H1 (cell line): ENCODE data around the gene GULP1. TPM values are rescaled to one million over a fixed set of nuclear protein-coding genes. Genes with fewer than 3 reads are reported as not detected.

Experiments
- CTCF ChIA-PET: fragments of 300-600 bp; sonication (Branson Sonifier 250); formaldehyde crosslinking; loops from one replicate; lab custom pipeline; 2021; ENCODE audit not compliant: partially characterized antibody; lab: Charles Lee
- POLR2A ChIA-PET: fragments of 300-600 bp; sonication (Branson Sonifier 250); formaldehyde crosslinking; loops from one replicate; lab custom pipeline; 2021; ENCODE audit warnings: inconsistent platforms; ENCODE audit not compliant: partially characterized antibody; lab: Charles Lee
- DNase-seq, 2 experiments: peaks; one replicate each; pipeline versions ENCODE4 v3.0.0 to v3.0.0-alpha.2; 2010 to 2022; ENCODE audit warnings: low spot score in 2 of 2, low read depth in 1 of 2, mixed read lengths in 1 of 2
- FAIRE-seq: peaks from 2 replicates; lab custom pipeline; 2011; peaks lifted over from hg19 to GRCh38; lab: Jason Lieb, UNC
- H2AFZ ChIP-seq: 2 replicates; pipeline ENCODE4 v1.8.1; 2012; ENCODE audit warnings: low read length, inconsistent platforms
- H2AK5ac ChIP-seq: 2 replicates; pipeline ENCODE4 v1.6.1; 2013; ENCODE audit warnings: low read depth, low read length
- H2BK120ac ChIP-seq: replicated peaks from 2 replicates; pipeline ENCODE3; 2013; ENCODE audit warnings: low read depth, low read length, inconsistent platforms
- H2BK12ac ChIP-seq: 2 replicates; pipeline ENCODE4 v1.6.1; 2013; ENCODE audit warnings: low read depth, low read length
- H2BK15ac ChIP-seq: 2 replicates; pipeline ENCODE4 v1.6.1; 2013; ENCODE audit warnings: low read length
- H2BK20ac ChIP-seq: 2 replicates; pipeline ENCODE4 v1.6.1; 2013; ENCODE audit warnings: low read length
- H2BK5ac ChIP-seq: 2 replicates; pipeline ENCODE4 v1.6.1; 2013; ENCODE audit warnings: low read depth, low read length
- H3K14ac ChIP-seq: 2 replicates; pipeline ENCODE4 v1.6.1; 2013; ENCODE audit warnings: inconsistent platforms; ENCODE audit not compliant: insufficient read length
- H3K18ac ChIP-seq: 2 replicates; pipeline ENCODE4 v1.6.1; 2013; ENCODE audit warnings: low read length; ENCODE audit errors: extremely low read depth
- H3K23ac ChIP-seq: 2 replicates; pipeline ENCODE4 v1.6.1; 2013; ENCODE audit warnings: inconsistent platforms; ENCODE audit not compliant: insufficient read length
- H3K23me2 ChIP-seq: 2 replicates; pipeline ENCODE4 v1.6.1; 2013; ENCODE audit warnings: low read depth, low read length
- H3K27ac ChIP-seq: 2 replicates; pipeline ENCODE4 v1.6.1; 2011; ENCODE audit warnings: low read depth, low read length, inconsistent platforms
- H3K27me3 ChIP-seq, 4 experiments: replicated peaks in 1 of 4; 1 replicate in 1 of 4; 2 replicates in 3 of 4; pipeline versions ENCODE4 v1.6.1 to v1.8.1; 2011 to 2013; ENCODE audit warnings: low read length in 3 of 4, mild to moderate bottlenecking in 3 of 4, inconsistent platforms in 2 of 4, mixed read lengths in 2 of 4, moderate library complexity in 1 of 4; ENCODE audit not compliant: control insufficient read depth in 3 of 4, insufficient read depth in 3 of 4; ENCODE audit errors: extremely low read depth in 1 of 4
- H3K36me3 ChIP-seq, 4 experiments: 2 replicates each; pipeline versions ENCODE4 v1.6.1 to v1.8.1; 2011 to 2013; ENCODE audit warnings: mild to moderate bottlenecking in 4 of 4, low read length in 3 of 4, moderate library complexity in 2 of 4, control low read depth in 1 of 4, inconsistent platforms in 1 of 4; ENCODE audit not compliant: insufficient read depth in 4 of 4, control insufficient read depth in 2 of 4
- H3K4ac ChIP-seq: replicated peaks from 2 replicates; pipeline ENCODE3; 2013; ENCODE audit warnings: low read length, low read depth, mixed read lengths, inconsistent platforms; ENCODE audit not compliant: insufficient read length
- H3K4me1 ChIP-seq, 4 experiments: replicated peaks in 1 of 4; 1 replicate in 1 of 4; 2 replicates in 3 of 4; pipeline versions ENCODE4 v1.6.1 to v1.8.1; 2011 to 2013; ENCODE audit warnings: low read length in 3 of 4, inconsistent platforms in 2 of 4, mixed read lengths in 1 of 4; ENCODE audit not compliant: insufficient read depth in 4 of 4, control insufficient read depth in 3 of 4
- H3K4me2 ChIP-seq, 2 experiments: 2 replicates each; pipeline versions ENCODE4 v1.6.1 to v1.8.1; 2011 to 2013; ENCODE audit warnings: low read depth in 2 of 2, low read length in 2 of 2, control low read depth in 1 of 2, inconsistent platforms in 1 of 2, mild to moderate bottlenecking in 1 of 2; ENCODE audit not compliant: insufficient read depth in 1 of 2
- H3K4me3 ChIP-seq, 4 experiments: fragments of 200-600, 300-600 bp in 1 of 4; sonication (generic), shearing (Covaris generic), sonication (Bioruptor Twin) in 1 of 4; 2 replicates each; pipeline versions ENCODE4 v1.5.1 to v1.8.1; 2011 to 2016; ENCODE audit warnings: low read length in 4 of 4, low read depth in 3 of 4, control low read depth in 2 of 4, inconsistent platforms in 2 of 4, mild to moderate bottlenecking in 2 of 4, mixed read lengths in 1 of 4, moderate library complexity in 1 of 4; ENCODE audit not compliant: insufficient read depth in 2 of 4; ENCODE audit errors: extremely low read depth in 1 of 4
- H3K56ac ChIP-seq: replicated peaks from 2 replicates; pipeline ENCODE3; 2013; ENCODE audit warnings: low read depth, mild to moderate bottlenecking, mixed read lengths, low read length, inconsistent platforms; ENCODE audit not compliant: insufficient read length
- H3K79me1 ChIP-seq: 2 replicates; pipeline ENCODE4 v1.6.1; 2013; ENCODE audit warnings: low read depth, low read length, control low read depth
- H3K79me2 ChIP-seq, 2 experiments: 2 replicates each; pipeline versions ENCODE4 v1.6.1 to v1.8.1; 2012 to 2013; ENCODE audit warnings: low read length in 2 of 2, mild to moderate bottlenecking in 2 of 2, inconsistent platforms in 1 of 2; ENCODE audit not compliant: insufficient read depth in 2 of 2, control insufficient read depth in 1 of 2
- H3K9ac ChIP-seq, 4 experiments: replicated peaks in 1 of 4; 1 replicate in 1 of 4; 2 replicates in 3 of 4; pipeline versions ENCODE4 v1.6.1 to v1.8.1; 2011 to 2013; ENCODE audit warnings: low read depth in 3 of 4, low read length in 3 of 4, control low read depth in 2 of 4, mild to moderate bottlenecking in 2 of 4, moderate library complexity in 2 of 4, inconsistent platforms in 1 of 4; ENCODE audit errors: extremely low read depth in 1 of 4
- H3K9me3 ChIP-seq, 2 experiments: 2 replicates each; pipeline versions ENCODE4 v1.6.1 to v1.8.1; 2012 to 2013; ENCODE audit warnings: mild to moderate bottlenecking in 2 of 2, moderate library complexity in 2 of 2, control low read depth in 1 of 2, inconsistent platforms in 1 of 2, low read depth in 1 of 2, low read length in 1 of 2, mixed read lengths in 1 of 2; ENCODE audit not compliant: insufficient read depth in 2 of 2
- H4K20me1 ChIP-seq, 2 experiments: replicated peaks in 1 of 2; 2 replicates each; pipeline versions ENCODE3 to v1.8.1; 2011 to 2013; ENCODE audit warnings: inconsistent platforms in 2 of 2, low read length in 2 of 2, mild to moderate bottlenecking in 1 of 2; ENCODE audit not compliant: insufficient read depth in 2 of 2, control insufficient read depth in 1 of 2
- H4K5ac ChIP-seq: 2 replicates; pipeline ENCODE4 v1.6.1; 2013; ENCODE audit warnings: low read length, low read depth, mixed read lengths, inconsistent platforms; ENCODE audit not compliant: insufficient read length
- H4K8ac ChIP-seq: 2 replicates; pipeline ENCODE4 v1.8.0; 2013; ENCODE audit warnings: mild to moderate bottlenecking, moderate library complexity, low read length, inconsistent platforms; ENCODE audit not compliant: insufficient read depth; ENCODE audit errors: extremely low read depth
- H4K91ac ChIP-seq: replicated peaks from 2 replicates; pipeline ENCODE3; 2013; ENCODE audit warnings: low read length, mixed read lengths, inconsistent platforms; ENCODE audit not compliant: insufficient read length
- GABPA ChIP-seq: IDR thresholded peaks from 2 replicates; pipeline ENCODE4 v1.6.1; 2011; ENCODE audit warnings: mild to moderate bottlenecking, low read length, moderate library complexity, borderline replicate concordance; ENCODE audit not compliant: insufficient read depth
- NRF1 ChIP-seq: IDR thresholded peaks from 2 replicates; pipeline ENCODE4 v1.6.1; 2011; ENCODE audit warnings: mild to moderate bottlenecking, low read depth, low read length, improper control_type of control experiment
- POU5F1 ChIP-seq: IDR thresholded peaks from 2 replicates; pipeline ENCODE4 v1.6.1; 2011; ENCODE audit warnings: low read depth, mild to moderate bottlenecking, low read length, moderate library complexity
- RFX5 ChIP-seq: IDR thresholded peaks from 2 replicates; pipeline ENCODE4 v1.6.1; 2011; ENCODE audit warnings: low read depth, low read length, improper control_type of control experiment, borderline replicate concordance
- SIRT6 ChIP-seq: IDR thresholded peaks from one replicate; pipeline ENCODE4 v1.7.1; 2012; ENCODE audit warnings: low read length, inconsistent platforms
- ZNF274 ChIP-seq: IDR thresholded peaks from 2 replicates; pipeline ENCODE4 v1.7.0; 2012; ENCODE audit warnings: low read length, borderline replicate concordance; ENCODE audit errors: extremely low read depth
- WGBS, 2 experiments: shearing (Covaris generic) in 1 of 2; methylation state at CpG; one replicate each; pipeline versions ENCODE4 v1.1.6 to v1.1.7; 2013 to 2015; ENCODE audit warnings: low lambda C conversion rate in 2 of 2, mixed read lengths in 2 of 2, inconsistent platforms in 1 of 2, low coverage in 1 of 2, missing lambda C conversion rate in 1 of 2; ENCODE audit not compliant: insufficient replicate concordance in 2 of 2, insufficient coverage in 1 of 2, insufficient read length in 1 of 2; ENCODE audit errors: extremely low coverage in 1 of 2, missing lambda C conversion rate in 1 of 2; 5-methylcytosine and 5-hydroxymethylcytosine counted together
- polyA plus RNA-seq, 7 experiments: library from polyadenylated mRNA; depleted of rRNA in 3 of 7; stranded (reverse) in 5 of 7; unstranded in 2 of 7; fragments of >200 nt in 5 of 7; fragments of 200-250 nt in 2 of 7; gene quantifications; 1 replicate in 5 of 7; 2 replicates in 1 of 7; 4 replicates in 1 of 7; pipeline versions ENCODE4 v1.2.1 to v1.2.3, GENCODE V29; 2011 to 2013; ENCODE audit warnings: missing spikeins in 2 of 7, mixed read lengths in 2 of 7
- total RNA-seq: library from RNA; stranded (reverse); fragmentation: NEBNext Ultra II Directional; extraction: Animal tissue kit (Norgen Biotek cat#: 25700); gene quantifications from 2 replicates; pipeline ENCODE4 v1.2.1, GENCODE V29; 2021
- TF ChIP-seq, protein P1 (sequence below): IDR thresholded peaks from 2 replicates; pipeline ENCODE4 v1.6.1; 2012; ENCODE audit warnings: inconsistent platforms

The GULP1 gene
- total and polyA plus RNA-seq, 2 of the 8 experiments (the other 6 are each of a cell fraction or from before 2014, with no cell fraction given): 69.7 to 139 TPM

- H3K23ac ChIP-seq: no peak overlapping the region
- H4K5ac ChIP-seq: no peak overlapping the region
- no peak overlapping the region for H3K4me3 ChIP-seq
- no peak overlapping the region for H2AFZ ChIP-seq
- no peaks in the 10 kb centered on the region; a peak in 1 of 8 replicates for H3K36me3 ChIP-seq
- no peak overlapping the region for H3K18ac ChIP-seq
- peaks cover 0 to 8% of the 10 kb centered on the region in 2 experiments for H4K20me1 ChIP-seq
- H3K4ac ChIP-seq: no peak overlapping the region
- H3K14ac ChIP-seq: no peak overlapping the region
- H3K9ac ChIP-seq: no peak overlapping the region
- FAIRE-seq (no peak), DNase-seq (no peak)
- no peak overlapping the region for H2BK15ac ChIP-seq
- no peaks in the 10 kb centered on the region; the same call in 1 of the 2 replicates for H3K79me1 ChIP-seq
- no peak overlapping the region for H2BK12ac ChIP-seq
- no peaks in the 10 kb centered on the region for H3K9me3 ChIP-seq
- no peak overlapping the region for H3K27ac ChIP-seq
- CTCF ChIA-PET: interaction anchor here (1.0 to 1.9 kb wide), 2 partner anchors 8 to 24 kb away, joined by 4 to 5 read pairs; no protein-coding TSS in a partner anchor
- H3K56ac ChIP-seq: no peak overlapping the region
- no peaks in the 10 kb centered on the region for H3K23me2 ChIP-seq
- no peak overlapping the region for H3K4me2 ChIP-seq
- TF ChIP-seq NRF1 (no peak), POU5F1 (no peak), RFX5 (no peak), SIRT6 (no peak), GABPA (no peak), ZNF274 (no peak)
- TF ChIP-seq, protein P1, sequence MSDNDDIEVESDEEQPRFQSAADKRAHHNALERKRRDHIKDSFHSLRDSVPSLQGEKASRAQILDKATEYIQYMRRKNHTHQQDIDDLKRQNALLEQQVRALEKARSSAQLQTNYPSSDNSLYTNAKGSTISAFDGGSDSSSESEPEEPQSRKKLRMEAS: no peak
- POLR2A ChIA-PET: interaction anchor here (2.5 kb wide), 1 partner anchor 12 kb away, joined by 9 read pairs; no protein-coding TSS in a partner anchor
- WGBS, 2 experiments: 88% methylated on average over 3 of the region's 3 CpGs; no CpG with 5 or more reads in 1 of the 2 experiments
- H2BK20ac ChIP-seq: no peak overlapping the region
- no peak overlapping the region for H4K91ac ChIP-seq
- H2AK5ac ChIP-seq: no peak overlapping the region
- H2BK120ac ChIP-seq: no peak overlapping the region
- peaks cover 0 to 99% of the 10 kb centered on the region in 2 experiments; a peak in 3 of 4 replicates for H3K79me2 ChIP-seq
- H2BK5ac ChIP-seq: no peak overlapping the region
- H3K4me1 ChIP-seq: peaks cover 0 to 9% (median 3%) of the 10 kb centered on the region in 4 experiments; a peak in 3 of 7 replicates
- no peaks in the 10 kb centered on the region for H3K27me3 ChIP-seq
- H4K8ac ChIP-seq: no peak overlapping the region
Measured at GRCh38 chr2:188345831-188346458, 54.3 kb downstream of the GULP1 start.
